Lower lobe of right lung (tissue), 2 donors: ENCODE data around the gene MFAP1. TPM values are rescaled to one million over a fixed set of nuclear protein-coding genes. Genes with fewer than 3 reads are reported as not detected.
"Not testable (repeated sequence)": the region's sequence is repeated elsewhere in the genome, so short reads cannot be mapped to it uniquely, and the experiment has no call there.

Experiments
- ATAC-seq, 2 donors: fragments of 200-7000 bp; cut with Tn5 transposase; one replicate each; pipeline ENCODE4 v1.9.1; 2020 to 2022; ENCODE audit warnings: mild to moderate bottlenecking in 2 of 2, moderate library complexity in 2 of 2
- DNase-seq: peaks from one replicate; pipeline ENCODE4 v3.0.0-alpha.2; 2020
- H3K27ac ChIP-seq: fragments of 200-600 bp; one replicate; pipeline ENCODE4 v1.8.0; 2022
- H3K27me3 ChIP-seq: fragments of 200-600 bp; one replicate; pipeline ENCODE4 v1.8.0; 2022; ENCODE audit warnings: low read depth
- H3K36me3 ChIP-seq: fragments of 200-600 bp; one replicate; pipeline ENCODE4 v1.8.0; 2022; ENCODE audit warnings: mild to moderate bottlenecking
- H3K4me1 ChIP-seq: fragments of 200-600 bp; one replicate; pipeline ENCODE4 v1.8.0; 2022
- H3K4me3 ChIP-seq: fragments of 200-600 bp; one replicate; pipeline ENCODE4 v1.8.0; 2022; ENCODE audit warnings: mild to moderate bottlenecking
- H3K9me3 ChIP-seq: fragments of 200-600 bp; one replicate; pipeline ENCODE4 v1.8.0; 2022
- CTCF ChIP-seq: fragments of 200-600 bp; IDR thresholded peaks from one replicate; pipeline ENCODE4 v1.8.0; 2022; ENCODE audit warnings: antibody characterized with exemption, mild to moderate bottlenecking
- intact Hi-C: fragments of 100-400 bp; cut with DNase I; formaldehyde crosslinking; loops from one replicate; pipeline ENCODE4 v1.11.0; 2022
- total RNA-seq: library from RNA; stranded (reverse); fragmentation: NEBNext Ultra II Directional; extraction: Animal tissue kit (Norgen Biotek cat#: 25700); gene quantifications from one replicate; pipeline ENCODE4 v1.2.1, GENCODE V29; 2021
- donor health status: DM: no; HTN: yes; CAD: no; lungs with severe emphysema.

MFAP1 gene
- total RNA-seq, 1 donor from 2014 or later = 21.0 TPM

- no peaks in the 10 kb centered on the region for H3K27me3 ChIP-seq
- H3K36me3 ChIP-seq = no peaks in the 10 kb centered on the region
- peak overlapping the region; percentile 74 for H3K27ac ChIP-seq
- ATAC-seq (no peak), DNase-seq (no peak)
- intact Hi-C loops = no loop called here
- H3K4me1 ChIP-seq = peaks cover 47% of the 10 kb centered on the region
- H3K4me3 ChIP-seq = peak overlapping the region; percentile 63
- TF ChIP-seq CTCF = no peak
- H3K9me3 ChIP-seq = no peaks in the 10 kb centered on the region
These were observed 1.6 kb upstream of the MFAP1 start for GRCh38 chr15:43826029-43826507.

- DNase-seq, H3K27ac ChIP-seq: not testable (repeated sequence)
These were observed 815 bp upstream of the MFAP1 start for GRCh38 chr15:43825305-43825704.

GRCh38 chr15:43821505-43821904 is 3.0 kb downstream of the MFAP1 start:
- Histone ChIP-seq H3K27ac (no peak overlapping the region), H3K4me3 (no peak overlapping the region), H3K36me3 (peaks cover 21% of the 10 kb centered on the region), H3K4me1 (peaks cover 37% of the 10 kb centered on the region), H3K27me3 (no peaks in the 10 kb centered on the region), H3K9me3 (no peaks in the 10 kb centered on the region)
- intact Hi-C loops = no loop called here
- ATAC-seq = no peak
- no peak for DNase-seq
- no peak for TF ChIP-seq CTCF

More at GRCh38 chr15:43825305-43825704, 815 bp upstream of the MFAP1 start:
- H3K4me3 ChIP-seq, H3K27me3 ChIP-seq, H3K36me3 ChIP-seq, H3K9me3 ChIP-seq, ATAC-seq, intact Hi-C loops: not testable (repeated sequence)
- H3K4me1 ChIP-seq = peaks cover 51% of the 10 kb centered on the region

GRCh38 chr15:43815064-43815463 is 9.4 kb downstream of the MFAP1 start:
- H3K27me3 ChIP-seq, H3K4me1 ChIP-seq, intact Hi-C loops, H3K4me3 ChIP-seq, H3K9me3 ChIP-seq, ATAC-seq, H3K27ac ChIP-seq: not testable (repeated sequence)
- DNase-seq = peak; percentile 28
- H3K36me3 ChIP-seq = peaks cover 84% of the 10 kb centered on the region

GRCh38 chr15:43808960-43809678 is 15.4 kb downstream of the MFAP1 start:
- no peak for TF ChIP-seq CTCF
- H3K27ac ChIP-seq = no peak overlapping the region
- H3K4me1 ChIP-seq = no peaks in the 10 kb centered on the region
- H3K4me3 ChIP-seq = no peak overlapping the region
- intact Hi-C loops = no loop called here
- H3K27me3 ChIP-seq = no peaks in the 10 kb centered on the region
- H3K9me3 ChIP-seq = no peaks in the 10 kb centered on the region
- DNase-seq (no peak), ATAC-seq (peak in 1 of 2 donors; percentile 69)
- peaks cover 100% of the 10 kb centered on the region for H3K36me3 ChIP-seq

- H3K4me1 ChIP-seq = no peaks in the 10 kb centered on the region
- no peak for DNase-seq
- H3K36me3 ChIP-seq = peaks cover 100% of the 10 kb centered on the region
- H3K9me3 ChIP-seq = no peaks in the 10 kb centered on the region
- H3K27ac ChIP-seq = no peak overlapping the region
- no peaks in the 10 kb centered on the region for H3K27me3 ChIP-seq
- intact Hi-C loops = no loop called here
- no peak for TF ChIP-seq CTCF
- ATAC-seq = no peak
- no peak overlapping the region for H3K4me3 ChIP-seq
These were observed 16.0 kb downstream of the MFAP1 start for GRCh38 chr15:43808435-43808950.

- Histone ChIP-seq H3K4me1 (peaks cover 29% of the 10 kb centered on the region), H3K36me3 (peaks cover 73% of the 10 kb centered on the region)
- H3K27me3 ChIP-seq, H3K9me3 ChIP-seq, H3K4me3 ChIP-seq, intact Hi-C loops, ATAC-seq, H3K27ac ChIP-seq, DNase-seq: not testable (repeated sequence)
These were observed 21.8 kb downstream of the MFAP1 start for GRCh38 chr15:43802676-43803075.
